ENCODE data around the gene LINC01488.

LINC01488 gene

DNA sequence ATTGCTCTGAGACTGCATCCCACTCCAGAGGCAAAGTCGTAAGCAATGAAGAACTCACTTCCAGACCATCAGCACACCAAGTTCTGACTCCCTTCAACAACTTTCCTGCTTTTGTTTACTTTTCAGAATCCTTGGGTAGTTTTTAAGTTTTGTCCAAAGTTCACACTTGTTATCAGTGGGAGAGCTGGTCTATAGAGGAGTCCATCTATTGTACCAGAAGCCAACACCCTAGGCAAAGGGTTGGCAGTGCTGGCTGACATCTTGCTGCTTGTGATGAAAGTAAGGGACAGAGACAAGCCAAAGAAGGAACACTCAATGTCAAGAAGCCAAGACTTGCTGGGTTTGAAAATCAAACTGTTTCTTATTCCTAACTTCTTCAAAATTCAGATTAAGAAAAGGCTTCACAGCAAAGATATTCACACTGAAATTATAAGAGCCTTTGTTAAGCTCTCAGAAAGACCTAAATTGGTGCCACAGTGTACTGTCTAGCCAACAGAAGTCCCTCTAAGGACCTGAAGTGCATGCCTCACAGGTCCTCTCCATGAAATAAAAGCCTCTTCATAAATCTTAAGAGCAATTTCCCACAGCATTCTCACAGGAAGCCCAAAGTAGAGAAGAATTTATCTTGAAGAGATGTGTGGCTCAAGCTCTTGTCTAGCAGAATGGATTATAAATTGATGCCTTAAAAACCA lies 21.5 kb upstream of the LINC01488 start:
- H3K27me3 ChIP-seq (ENCODE audit: control insufficient read depth in 1 of 2, insufficient read depth in 2 of 2, low read length in 2 of 2), result no peaks in the 10 kb centered on the region
- no peak overlapping the region for H3K9ac ChIP-seq (ENCODE audit: low read length)
- H3K4me1 ChIP-seq (ENCODE audit: insufficient read depth, low read length), result peaks cover 8% of the 10 kb centered on the region
- H3K36me3 ChIP-seq (ENCODE audit: insufficient read depth, low read length), result no peaks in the 10 kb centered on the region
- no peak overlapping the region for H3K27ac ChIP-seq (ENCODE audit: low read depth, low read length)
- H3K9me3 ChIP-seq (ENCODE audit: low read length), result no peaks in the 10 kb centered on the region
- no peak overlapping the region for H3K4me3 ChIP-seq (ENCODE audit: low read depth in 1 of 2, low read length in 2 of 2)

GRCh38 chr11:69460540-69461257 lies 20.8 kb upstream of the LINC01488 start:
- H3K4me1 ChIP-seq (ENCODE audit: insufficient read depth, low read length), result peaks cover 8% of the 10 kb centered on the region
- no peaks in the 10 kb centered on the region for H3K36me3 ChIP-seq (ENCODE audit: insufficient read depth, low read length)
- H3K27me3 ChIP-seq (ENCODE audit: control insufficient read depth in 1 of 2, insufficient read depth in 2 of 2, low read length in 2 of 2), result no peaks in the 10 kb centered on the region
- H3K9me3 ChIP-seq (ENCODE audit: low read length), result no peaks in the 10 kb centered on the region
- H3K9ac ChIP-seq (ENCODE audit: low read length), result no peak overlapping the region
- H3K27ac ChIP-seq (ENCODE audit: low read depth, low read length), result no peak overlapping the region
- H3K4me3 ChIP-seq (ENCODE audit: low read depth in 1 of 2, low read length in 2 of 2), result no peak overlapping the region

DNA sequence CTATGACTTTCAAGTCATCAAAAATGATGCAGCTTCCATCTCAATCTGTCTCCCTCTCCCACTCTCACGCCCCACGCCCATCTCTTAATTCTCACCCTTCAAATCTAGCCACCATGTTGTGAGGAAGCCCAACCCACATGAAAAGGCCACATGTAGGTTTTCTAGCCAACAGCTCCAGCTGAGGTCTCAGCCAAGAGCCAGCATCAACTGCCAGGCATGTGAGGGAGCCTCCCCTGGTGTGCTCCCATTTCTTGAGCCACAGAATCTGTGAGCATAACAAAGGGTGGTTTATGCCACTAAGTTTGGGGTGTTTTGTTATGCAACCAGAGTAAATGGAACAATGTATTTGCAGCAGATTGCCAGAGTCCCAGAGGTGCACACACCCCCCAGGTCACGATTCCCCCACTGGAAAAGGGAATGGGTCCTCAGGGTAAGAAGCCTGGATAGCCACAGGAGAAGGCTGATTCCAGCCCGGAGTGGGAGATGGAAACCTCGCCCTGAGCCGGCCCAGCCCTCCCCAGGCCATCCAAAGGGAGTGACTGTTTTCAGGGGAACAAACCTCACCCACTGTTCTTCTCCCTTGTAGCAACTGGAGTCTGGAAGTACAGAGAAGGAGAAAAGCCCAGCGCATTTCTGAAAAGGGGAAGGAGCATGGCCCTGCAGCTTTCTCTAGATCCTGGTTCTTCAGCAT lies 20.0 kb upstream of the LINC01488 start:
- no peak overlapping the region for H3K9ac ChIP-seq (ENCODE audit: low read length)
- H3K4me1 ChIP-seq (ENCODE audit: insufficient read depth, low read length), result peaks cover 8% of the 10 kb centered on the region
- H3K27me3 ChIP-seq (ENCODE audit: control insufficient read depth in 1 of 2, insufficient read depth in 2 of 2, low read length in 2 of 2), result no peaks in the 10 kb centered on the region
- H3K27ac ChIP-seq (ENCODE audit: low read depth, low read length), result no peak overlapping the region
- H3K36me3 ChIP-seq (ENCODE audit: insufficient read depth, low read length), result no peaks in the 10 kb centered on the region
- H3K9me3 ChIP-seq (ENCODE audit: low read length), result no peaks in the 10 kb centered on the region
- H3K4me3 ChIP-seq (ENCODE audit: low read depth in 1 of 2, low read length in 2 of 2), result no peak overlapping the region

GRCh38 chr11:69462106-69462951 lies 19.1 kb upstream of the LINC01488 start:
- peaks cover 8% of the 10 kb centered on the region for H3K4me1 ChIP-seq (ENCODE audit: insufficient read depth, low read length)
- H3K4me3 ChIP-seq (ENCODE audit: low read depth in 1 of 2, low read length in 2 of 2), result peak overlapping the region in 1 of 2 donors; percentile 11
- no peaks in the 10 kb centered on the region for H3K9me3 ChIP-seq (ENCODE audit: low read length)
- H3K27ac ChIP-seq (ENCODE audit: low read depth, low read length), result no peak overlapping the region
- no peaks in the 10 kb centered on the region for H3K36me3 ChIP-seq (ENCODE audit: insufficient read depth, low read length)
- no peak overlapping the region for H3K9ac ChIP-seq (ENCODE audit: low read length)
- H3K27me3 ChIP-seq (ENCODE audit: control insufficient read depth in 1 of 2, insufficient read depth in 2 of 2, low read length in 2 of 2), result no peaks in the 10 kb centered on the region

GRCh38 chr11:69463181-69463994 lies 18.1 kb upstream of the LINC01488 start:
- Histone ChIP-seq H3K9me3 (ENCODE audit: low read length) (no peaks in the 10 kb centered on the region), H3K9ac (ENCODE audit: low read length) (no peak overlapping the region), H3K36me3 (ENCODE audit: insufficient read depth, low read length) (no peaks in the 10 kb centered on the region), H3K27me3 (ENCODE audit: control insufficient read depth in 1 of 2, insufficient read depth in 2 of 2, low read length in 2 of 2) (no peaks in the 10 kb centered on the region), H3K4me1 (ENCODE audit: insufficient read depth, low read length) (peaks cover 8% of the 10 kb centered on the region), H3K27ac (ENCODE audit: low read depth, low read length) (no peak overlapping the region), H3K4me3 (ENCODE audit: low read depth in 1 of 2, low read length in 2 of 2) (peak overlapping the region in 1 of 2 donors; percentile 11)

DNA sequence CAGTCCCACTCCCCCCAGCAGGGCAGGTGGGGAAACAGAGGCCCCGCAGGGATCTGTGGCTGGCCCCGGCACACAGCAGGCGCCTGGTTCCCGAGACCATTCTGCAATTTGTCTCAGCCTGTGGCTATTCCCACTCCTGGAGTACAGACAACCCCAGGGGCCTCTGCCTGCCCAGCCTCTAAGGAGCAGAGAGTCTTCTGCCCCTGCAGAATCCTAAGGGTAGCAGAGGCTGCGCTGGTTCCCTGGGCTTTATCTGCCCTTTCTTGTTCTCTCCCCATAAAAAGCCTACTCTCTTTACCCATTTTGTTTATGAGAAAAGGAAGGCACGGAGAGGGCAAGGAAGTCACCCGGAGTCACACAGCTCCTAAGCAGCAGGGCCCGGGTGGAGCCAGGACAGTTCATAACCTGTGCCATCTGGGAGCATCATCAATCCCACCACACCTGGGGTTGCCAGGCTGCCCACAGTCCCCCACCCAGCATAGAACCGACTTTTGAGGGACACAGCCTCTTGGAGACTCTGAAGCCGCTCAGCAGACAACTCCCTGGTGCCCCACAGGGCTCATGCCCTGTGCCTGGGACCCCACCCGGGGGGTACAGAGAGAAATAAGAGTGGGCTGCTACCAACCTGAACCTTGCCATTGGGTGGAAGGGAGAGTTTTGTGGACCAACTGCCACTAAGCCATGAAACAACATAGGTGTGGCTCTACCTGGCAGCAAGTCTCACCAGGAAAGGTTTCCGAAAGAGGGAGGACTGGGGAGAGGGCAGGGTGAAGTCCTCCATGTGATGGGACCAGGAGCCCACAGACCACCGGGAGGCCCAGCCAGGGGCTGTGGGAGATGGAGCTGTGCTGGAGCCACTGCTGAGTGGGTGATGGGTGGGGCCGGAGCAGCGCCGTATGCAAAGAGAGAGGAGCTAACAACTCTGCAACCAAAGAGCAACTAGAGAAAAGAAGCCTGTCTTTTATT lies 17.2 kb upstream of the LINC01488 start:
- peaks cover 8% of the 10 kb centered on the region for H3K4me1 ChIP-seq (ENCODE audit: insufficient read depth, low read length)
- no peak overlapping the region for H3K27ac ChIP-seq (ENCODE audit: low read depth, low read length)
- H3K27me3 ChIP-seq (ENCODE audit: control insufficient read depth in 1 of 2, insufficient read depth in 2 of 2, low read length in 2 of 2), result no peaks in the 10 kb centered on the region
- H3K9ac ChIP-seq (ENCODE audit: low read length), result no peak overlapping the region
- H3K36me3 ChIP-seq (ENCODE audit: insufficient read depth, low read length), result no peaks in the 10 kb centered on the region
- H3K4me3 ChIP-seq (ENCODE audit: low read depth in 1 of 2, low read length in 2 of 2), result no peak overlapping the region
- H3K9me3 ChIP-seq (ENCODE audit: low read length), result no peaks in the 10 kb centered on the region

- no peaks in the 10 kb centered on the region for H3K9me3 ChIP-seq (ENCODE audit: low read length)
- H3K36me3 ChIP-seq (ENCODE audit: insufficient read depth, low read length), result no peaks in the 10 kb centered on the region
- no peak overlapping the region for H3K9ac ChIP-seq (ENCODE audit: low read length)
- H3K4me1 ChIP-seq (ENCODE audit: insufficient read depth, low read length), result peaks cover 8% of the 10 kb centered on the region
- no peaks in the 10 kb centered on the region for H3K27me3 ChIP-seq (ENCODE audit: control insufficient read depth in 1 of 2, insufficient read depth in 2 of 2, low read length in 2 of 2)
- no peak overlapping the region for H3K27ac ChIP-seq (ENCODE audit: low read depth, low read length)
- H3K4me3 ChIP-seq (ENCODE audit: low read depth in 1 of 2, low read length in 2 of 2), result no peak overlapping the region
Measured at GRCh38 chr11:69465236-69466000, 16.0 kb upstream of the LINC01488 start.

- H3K9ac ChIP-seq (ENCODE audit: low read length), result no peak overlapping the region
- no peaks in the 10 kb centered on the region for H3K36me3 ChIP-seq (ENCODE audit: insufficient read depth, low read length)
- no peaks in the 10 kb centered on the region for H3K27me3 ChIP-seq (ENCODE audit: control insufficient read depth in 1 of 2, insufficient read depth in 2 of 2, low read length in 2 of 2)
- H3K9me3 ChIP-seq (ENCODE audit: low read length), result no peaks in the 10 kb centered on the region
- H3K4me1 ChIP-seq (ENCODE audit: insufficient read depth, low read length), result peaks cover 8% of the 10 kb centered on the region
- H3K4me3 ChIP-seq (ENCODE audit: low read depth in 1 of 2, low read length in 2 of 2), result no peak overlapping the region
- no peak overlapping the region for H3K27ac ChIP-seq (ENCODE audit: low read depth, low read length)
Measured at GRCh38 chr11:69466039-69466438, 15.4 kb upstream of the LINC01488 start.

DNA sequence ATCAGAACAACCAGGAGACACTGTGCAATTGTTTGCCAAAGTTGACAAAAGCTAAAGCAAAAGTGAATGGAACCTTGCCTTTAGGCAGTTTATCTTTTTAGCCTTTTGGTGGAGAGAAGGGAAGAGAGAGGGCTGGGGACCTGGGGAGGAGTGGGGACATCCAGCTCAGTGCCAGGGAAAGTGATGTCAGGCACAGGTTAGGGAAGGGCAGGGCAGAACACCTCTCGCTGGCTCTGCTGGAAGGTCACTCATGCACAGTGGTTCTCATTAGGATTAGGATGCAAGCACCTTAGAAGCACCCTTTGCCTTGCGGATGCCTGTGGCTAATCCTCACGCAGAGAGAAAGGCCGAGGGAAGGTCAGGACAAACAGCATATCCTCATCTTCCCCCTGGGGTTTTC lies 14.3 kb upstream of the LINC01488 start:
- Histone ChIP-seq H3K9ac (ENCODE audit: low read length) (no peak overlapping the region), H3K27ac (ENCODE audit: low read depth, low read length) (no peak overlapping the region), H3K4me1 (ENCODE audit: insufficient read depth, low read length) (peaks cover 8% of the 10 kb centered on the region), H3K4me3 (ENCODE audit: low read depth in 1 of 2, low read length in 2 of 2) (no peak overlapping the region), H3K36me3 (ENCODE audit: insufficient read depth, low read length) (no peaks in the 10 kb centered on the region), H3K9me3 (ENCODE audit: low read length) (no peaks in the 10 kb centered on the region), H3K27me3 (ENCODE audit: control insufficient read depth in 1 of 2, insufficient read depth in 2 of 2, low read length in 2 of 2) (no peaks in the 10 kb centered on the region)
